A549 (cell line): ENCODE measurements around the gene PRPS1. TPM values are rescaled to one million over a fixed set of nuclear protein-coding genes. Genes with fewer than 3 reads are reported as not detected.

ENCODE experiments used
- ATAC-seq, 2 experiments: fragments of 200-7000 bp in 1 of 2; fragments of >200 bp in 1 of 2; cut with Nextera tagmentation in 1 of 2; cut with Tn5 transposase in 1 of 2; 3 replicates each; pipeline versions ENCODE4 v1.8.0 to v1.9.1; 2018 to 2020; ENCODE audit warnings: mild to moderate bottlenecking in 1 of 2, moderate library complexity in 1 of 2
- CTCF ChIA-PET: fragments of 300-600 bp; sonication (Branson Sonifier 250); formaldehyde crosslinking; extraction: SDS; loops from one replicate; lab custom pipeline; 2021; ENCODE audit warnings: antibody characterized with exemption, inconsistent platforms; lab: Yijun Ruan, JAX
- POLR2A ChIA-PET: fragments of 350-600 bp; formaldehyde crosslinking; extraction: SDS; loops from one replicate; lab custom pipeline; 2021; ENCODE audit warnings: antibody characterized with exemption, inconsistent platforms; lab: Yijun Ruan, JAX
- DNase-seq, 2 experiments: peaks; one replicate each; pipeline versions ENCODE4 v3.0.0 to v3.0.0-alpha.2; 2011 to 2016; ENCODE audit warnings: low read depth in 1 of 2, low spot score in 1 of 2
- FAIRE-seq: peaks from 2 replicates; lab custom pipeline; 2011; peaks lifted over from hg19 to GRCh38; lab: Jason Lieb, UNC
- H3K27ac ChIP-seq, 2 experiments: fragments of >200 bp; sonication (Bioruptor Twin); formaldehyde crosslinking; 3 replicates each; pipeline ENCODE4 v1.5.1; 2016 to 2017
- H3K4me1 ChIP-seq: fragments of >200 bp; sonication (Bioruptor Twin); formaldehyde crosslinking; 3 replicates; pipeline ENCODE4 v1.6.1; 2016
- H3K4me2 ChIP-seq: fragments of >200 bp; sonication (Bioruptor Twin); formaldehyde crosslinking; 3 replicates; pipeline ENCODE4 v1.6.1; 2016
- H3K4me3 ChIP-seq: fragments of >200 bp; sonication (Bioruptor Twin); formaldehyde crosslinking; 3 replicates; pipeline ENCODE4 v1.5.1; 2016
- H3K9me3 ChIP-seq: fragments of >200 bp; sonication (Bioruptor Twin); formaldehyde crosslinking; 3 replicates; pipeline ENCODE4 v1.6.1; 2016
- CBX2 ChIP-seq: fragments of 200-600 bp; sonication (generic); IDR thresholded peaks from 2 replicates; pipeline ENCODE4 v1.6.1; 2016; ENCODE audit warnings: low read depth, mild to moderate bottlenecking, borderline replicate concordance
- CBX8 ChIP-seq: fragments of 200-600 bp; sonication (generic); IDR thresholded peaks from 2 replicates; pipeline ENCODE4 v1.6.1; 2016
- CEBPB ChIP-seq, 2 experiments: fragments of >200 bp in 1 of 2; sonication (Bioruptor Twin) in 1 of 2; formaldehyde crosslinking in 1 of 2; IDR thresholded peaks; 2 replicates each; pipeline ENCODE4 v1.6.1; 2012 to 2016
- CHD2 ChIP-seq: fragments of 150-350 bp; IDR thresholded peaks from 2 replicates; pipeline ENCODE4 v1.6.1; 2014; ENCODE audit warnings: low read length; ENCODE audit not compliant: partially characterized antibody
- EHF ChIP-seq: fragments of 250-450 bp; sonication (Bioruptor Pico); IDR thresholded peaks from 2 replicates; pipeline ENCODE4 v1.5.0; 2020; ENCODE audit warnings: mild to moderate bottlenecking
- FOSB ChIP-seq: fragments of 250-450 bp; sonication (Bioruptor Pico); IDR thresholded peaks from 2 replicates; pipeline ENCODE4 v1.5.0; 2020; ENCODE audit warnings: mild to moderate bottlenecking, moderate library complexity
- FOSL2 ChIP-seq, 2 experiments: fragments of 450-650 bp in 1 of 2; fragments of >200 bp in 1 of 2; sonication (Bioruptor Twin) in 1 of 2; formaldehyde crosslinking; IDR thresholded peaks; 2 replicates each; pipeline versions ENCODE4 v1.5.0 to v1.6.1; 2016 to 2020; ENCODE audit warnings: mild to moderate bottlenecking in 1 of 2, moderate library complexity in 1 of 2
- FOXS1 ChIP-seq: fragments of 250-450 bp; sonication (Bioruptor Pico); IDR thresholded peaks from 2 replicates; pipeline ENCODE4 v1.5.0; 2020; ENCODE audit warnings: mild to moderate bottlenecking, moderate library complexity
- HEYL ChIP-seq: fragments of 250-450 bp; sonication (Bioruptor Pico); IDR thresholded peaks from 2 replicates; pipeline ENCODE4 v1.8.0; 2021; ENCODE audit warnings: mild to moderate bottlenecking, moderate library complexity
- JUNB ChIP-seq: fragments of >200 bp; sonication (Bioruptor Twin); formaldehyde crosslinking; IDR thresholded peaks from 2 replicates; pipeline ENCODE4 v1.6.1; 2016
- KDM1A ChIP-seq: fragments of 200-600 bp; sonication (generic); IDR thresholded peaks from 2 replicates; pipeline ENCODE4 v1.6.1; 2016; ENCODE audit warnings: low read depth, mild to moderate bottlenecking
- PHF8 ChIP-seq: fragments of 200-600 bp; sonication (generic); IDR thresholded peaks from 2 replicates; pipeline ENCODE4 v1.6.1; 2016; ENCODE audit warnings: low read depth, mild to moderate bottlenecking, antibody characterized with exemption, moderate library complexity, borderline replicate concordance
- POLR2A ChIP-seq: IDR thresholded peaks from 2 replicates; pipeline ENCODE4 v1.6.1; 2012; ENCODE audit warnings: mild to moderate bottlenecking, low read length
- POLR2AphosphoS2 ChIP-seq: conservative IDR thresholded peaks from 2 replicates; pipeline ENCODE4 v1.6.1; 2012; ENCODE audit warnings: low read length, improper control_type of control experiment, inconsistent platforms
- SMC3 ChIP-seq: fragments of >200 bp; sonication (Bioruptor Twin); formaldehyde crosslinking; IDR thresholded peaks from 3 replicates; pipeline ENCODE4 v1.6.1; 2018; ENCODE audit warnings: inconsistent platforms
- ZC3H11A ChIP-seq: fragments of 450-650 bp; IDR thresholded peaks from 2 replicates; pipeline ENCODE4 v1.6.1; 2014; ENCODE audit warnings: antibody characterized with exemption, mild to moderate bottlenecking
- WGBS: methylation state at CpG from one replicate; pipeline ENCODE4 v1.1.6; 2017; ENCODE audit errors: missing lambda C conversion rate; 5-methylcytosine and 5-hydroxymethylcytosine counted together
- polyA plus RNA-seq, 4 experiments: library from polyadenylated mRNA; depleted of rRNA in 3 of 4; stranded (reverse); fragments of >200 nt; fragmentation: RNase III in 1 of 4; extraction: RNeasy Plus Mini Kit Qiagen cat#74134 plus additional on column Dnase treatment in 1 of 4; gene quantifications; 2 replicates in 3 of 4; 3 replicates in 1 of 4; pipeline ENCODE4 v1.2.3, GENCODE V29; 2011 to 2017
- TF ChIP-seq, protein P1 (sequence below): fragments of 250-450 bp; sonication (Bioruptor Pico); IDR thresholded peaks from 2 replicates; pipeline ENCODE4 v1.5.0; 2021; ENCODE audit warnings: mild to moderate bottlenecking, moderate library complexity, borderline replicate concordance
- TF ChIP-seq, protein P2 (sequence below): fragments of 150-350 bp; IDR thresholded peaks from 2 replicates; pipeline ENCODE4 v1.6.1; 2014; ENCODE audit warnings: low read depth, mild to moderate bottlenecking, low read length
- TF ChIP-seq, protein P3 (sequence below): IDR thresholded peaks from 2 replicates; pipeline ENCODE4 v1.6.1; 2012; ENCODE audit warnings: low read depth, borderline replicate concordance
- TF ChIP-seq, protein P4 (sequence below): fragments of >200 bp; sonication (Bioruptor Twin); formaldehyde crosslinking; IDR thresholded peaks from 3 replicates; pipeline ENCODE4 v1.6.1; 2016
- TF ChIP-seq, protein P5 (sequence below): fragments of >200 bp; sonication (Bioruptor Twin); formaldehyde crosslinking; IDR thresholded peaks from 3 replicates; pipeline ENCODE4 v1.5.1; 2016

The PRPS1 gene
- polyA plus RNA-seq, 2 of the 4 experiments (the other 2 are of a cell fraction), result 121 to 140 TPM

DNA sequence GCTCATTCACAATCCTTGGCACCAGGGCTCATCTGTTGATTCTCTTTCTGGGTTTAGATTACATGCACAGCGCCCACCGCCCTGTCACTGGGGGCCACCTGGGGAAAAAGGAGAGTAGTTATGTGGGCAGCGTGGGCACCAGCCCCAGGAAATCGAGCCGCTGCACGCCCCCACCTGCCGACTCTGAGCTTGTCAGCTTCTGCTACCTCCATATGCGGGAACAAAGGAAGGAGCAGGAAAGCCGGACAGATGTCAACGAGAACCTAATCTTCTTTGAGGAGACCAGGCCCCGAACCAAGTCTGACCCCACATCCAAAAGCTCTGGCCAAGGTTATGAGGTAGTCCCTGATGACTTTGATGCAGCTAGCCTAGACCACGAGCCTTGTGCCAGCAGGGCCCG is 31.0 kb upstream of the PRPS1 start (continued):
- no peak for TF ChIP-seq ZC3H11A
- TF ChIP-seq FOSB, result no peak
- TF ChIP-seq POLR2A, result no peak
- TF ChIP-seq SMC3, result no peak
- TF ChIP-seq, protein P1, sequence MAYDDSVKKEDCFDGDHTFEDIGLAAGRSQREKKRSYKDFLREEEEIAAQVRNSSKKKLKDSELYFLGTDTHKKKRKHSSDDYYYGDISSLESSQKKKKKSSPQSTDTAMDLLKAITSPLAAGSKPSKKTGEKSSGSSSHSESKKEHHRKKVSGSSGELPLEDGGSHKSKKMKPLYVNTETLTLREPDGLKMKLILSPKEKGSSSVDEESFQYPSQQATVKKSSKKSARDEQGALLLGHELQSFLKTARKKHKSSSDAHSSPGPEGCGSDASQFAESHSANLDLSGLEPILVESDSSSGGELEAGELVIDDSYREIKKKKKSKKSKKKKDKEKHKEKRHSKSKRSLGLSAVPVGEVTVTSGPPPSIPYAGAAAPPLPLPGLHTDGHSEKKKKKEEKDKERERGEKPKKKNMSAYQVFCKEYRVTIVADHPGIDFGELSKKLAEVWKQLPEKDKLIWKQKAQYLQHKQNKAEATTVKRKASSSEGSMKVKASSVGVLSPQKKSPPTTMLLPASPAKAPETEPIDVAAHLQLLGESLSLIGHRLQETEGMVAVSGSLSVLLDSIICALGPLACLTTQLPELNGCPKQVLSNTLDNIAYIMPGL, result no peak
- TF ChIP-seq, protein P2, sequence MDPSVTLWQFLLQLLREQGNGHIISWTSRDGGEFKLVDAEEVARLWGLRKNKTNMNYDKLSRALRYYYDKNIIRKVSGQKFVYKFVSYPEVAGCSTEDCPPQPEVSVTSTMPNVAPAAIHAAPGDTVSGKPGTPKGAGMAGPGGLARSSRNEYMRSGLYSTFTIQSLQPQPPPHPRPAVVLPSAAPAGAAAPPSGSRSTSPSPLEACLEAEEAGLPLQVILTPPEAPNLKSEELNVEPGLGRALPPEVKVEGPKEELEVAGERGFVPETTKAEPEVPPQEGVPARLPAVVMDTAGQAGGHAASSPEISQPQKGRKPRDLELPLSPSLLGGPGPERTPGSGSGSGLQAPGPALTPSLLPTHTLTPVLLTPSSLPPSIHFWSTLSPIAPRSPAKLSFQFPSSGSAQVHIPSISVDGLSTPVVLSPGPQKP, result no peak
- TF ChIP-seq, all 56 proteins: peak for 0

DNA sequence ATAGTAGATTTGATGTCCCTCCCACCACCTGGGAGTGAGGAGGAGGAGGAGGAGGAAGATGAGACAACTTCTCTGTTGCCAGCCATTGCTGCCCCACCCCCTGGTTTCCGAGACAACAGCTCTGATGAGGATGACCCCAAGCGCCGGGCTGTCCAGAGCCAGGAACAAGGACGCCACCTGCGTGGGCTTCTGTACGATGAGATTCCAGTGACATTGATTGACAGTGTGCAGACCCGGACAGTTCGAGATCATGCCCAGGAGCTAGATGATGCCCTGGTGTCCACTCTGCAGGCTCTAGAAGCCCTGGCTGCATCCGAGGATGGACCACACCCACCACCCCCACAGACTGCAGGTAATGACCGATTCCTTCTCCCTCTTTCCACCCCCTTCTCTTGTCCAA is 30.5 kb upstream of the PRPS1 start:
- Histone ChIP-seq H3K27ac (no peak overlapping the region), H3K4me2 (no peak overlapping the region), H3K4me1 (no peaks in the 10 kb centered on the region), H3K9me3 (no peaks in the 10 kb centered on the region), H3K4me3 (no peak overlapping the region)
- DNase-seq (no peak), ATAC-seq (no peak), FAIRE-seq (no peak)
- POLR2A ChIA-PET, result no interaction called here
- TF ChIP-seq, protein P3, sequence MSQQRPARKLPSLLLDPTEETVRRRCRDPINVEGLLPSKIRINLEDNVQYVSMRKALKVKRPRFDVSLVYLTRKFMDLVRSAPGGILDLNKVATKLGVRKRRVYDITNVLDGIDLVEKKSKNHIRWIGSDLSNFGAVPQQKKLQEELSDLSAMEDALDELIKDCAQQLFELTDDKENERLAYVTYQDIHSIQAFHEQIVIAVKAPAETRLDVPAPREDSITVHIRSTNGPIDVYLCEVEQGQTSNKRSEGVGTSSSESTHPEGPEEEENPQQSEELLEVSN, result no peak
- TF ChIP-seq CHD2 (no peak), CBX8 (no peak), JUNB (no peak), FOSL2 (IDR thresholded peaks at IDR 0.05) (no peak), FOSL2 (CRISPR knock-in tag; IDR thresholded peaks at IDR 0.05) (no peak), CEBPB (IDR thresholded peaks at IDR 0.05) (no peak), POLR2A (no peak), FOXS1 (CRISPR knock-in tag) (no peak), POLR2AphosphoS2 (no peak), EHF (CRISPR knock-in tag) (no peak), CBX2 (no peak), HEYL (no peak), PHF8 (no peak), KDM1A (no peak)
- TF ChIP-seq, protein P4, sequence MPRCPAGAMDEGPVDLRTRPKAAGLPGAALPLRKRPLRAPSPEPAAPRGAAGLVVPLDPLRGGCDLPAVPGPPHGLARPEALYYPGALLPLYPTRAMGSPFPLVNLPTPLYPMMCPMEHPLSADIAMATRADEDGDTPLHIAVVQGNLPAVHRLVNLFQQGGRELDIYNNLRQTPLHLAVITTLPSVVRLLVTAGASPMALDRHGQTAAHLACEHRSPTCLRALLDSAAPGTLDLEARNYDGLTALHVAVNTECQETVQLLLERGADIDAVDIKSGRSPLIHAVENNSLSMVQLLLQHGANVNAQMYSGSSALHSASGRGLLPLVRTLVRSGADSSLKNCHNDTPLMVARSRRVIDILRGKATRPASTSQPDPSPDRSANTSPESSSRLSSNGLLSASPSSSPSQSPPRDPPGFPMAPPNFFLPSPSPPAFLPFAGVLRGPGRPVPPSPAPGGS, result no peak
- TF ChIP-seq, protein P5, sequence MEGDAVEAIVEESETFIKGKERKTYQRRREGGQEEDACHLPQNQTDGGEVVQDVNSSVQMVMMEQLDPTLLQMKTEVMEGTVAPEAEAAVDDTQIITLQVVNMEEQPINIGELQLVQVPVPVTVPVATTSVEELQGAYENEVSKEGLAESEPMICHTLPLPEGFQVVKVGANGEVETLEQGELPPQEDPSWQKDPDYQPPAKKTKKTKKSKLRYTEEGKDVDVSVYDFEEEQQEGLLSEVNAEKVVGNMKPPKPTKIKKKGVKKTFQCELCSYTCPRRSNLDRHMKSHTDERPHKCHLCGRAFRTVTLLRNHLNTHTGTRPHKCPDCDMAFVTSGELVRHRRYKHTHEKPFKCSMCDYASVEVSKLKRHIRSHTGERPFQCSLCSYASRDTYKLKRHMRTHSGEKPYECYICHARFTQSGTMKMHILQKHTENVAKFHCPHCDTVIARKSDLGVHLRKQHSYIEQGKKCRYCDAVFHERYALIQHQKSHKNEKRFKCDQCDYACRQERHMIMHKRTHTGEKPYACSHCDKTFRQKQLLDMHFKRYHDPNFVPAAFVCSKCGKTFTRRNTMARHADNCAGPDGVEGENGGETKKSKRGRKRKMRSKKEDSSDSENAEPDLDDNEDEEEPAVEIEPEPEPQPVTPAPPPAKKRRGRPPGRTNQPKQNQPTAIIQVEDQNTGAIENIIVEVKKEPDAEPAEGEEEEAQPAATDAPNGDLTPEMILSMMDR, result no peak
- CTCF ChIA-PET, result interaction anchor here (0.6 kb wide), 1 partner anchor 905 kb away, joined by 4 read pairs; no protein-coding TSS in a partner anchor
- WGBS, result 68% methylated on average over 8 of the region's 10 CpGs
